GM18505 (cell line): Measurements from ENCODE around the gene MAVS.
"Not testable (repeated sequence)": the region's sequence is repeated elsewhere in the genome, so short reads cannot be mapped to it uniquely, and the experiment has no call there.

Experiments used
- ATAC-seq: cut with Tn5 transposase; IDR thresholded peaks from one replicate; pipeline ENCODE4 v1.9.1; 2021; ENCODE audit not compliant: unreplicated experiment
- POLR2A ChIP-seq: IDR thresholded peaks from 4 replicates; pipeline ENCODE4 v1.6.1; 2011; ENCODE audit warnings: borderline replicate concordance; ENCODE audit not compliant: insufficient read depth, insufficient read length; ENCODE audit errors: extremely low read depth

MAVS gene

GRCh38 chr20:3820901-3821727, 25.5 kb upstream of the MAVS start:
- no peak for ATAC-seq
- no peak for TF ChIP-seq POLR2A

GRCh38 chr20:3821996-3822395, 24.6 kb upstream of the MAVS start:
- no peak for TF ChIP-seq POLR2A

GRCh38 chr20:3823881-3824280, 22.8 kb upstream of the MAVS start:
- no peak for TF ChIP-seq POLR2A
- no peak for ATAC-seq

More at GRCh38 chr20:3821996-3822395, 24.6 kb upstream of the MAVS start:
- no peak for ATAC-seq

- ATAC-seq = no peak
- no peak for TF ChIP-seq POLR2A
These were observed 21.1 kb upstream of the MAVS start for GRCh38 chr20:3825526-3825925.

- TF ChIP-seq POLR2A = no peak
These were observed 20.2 kb upstream of the MAVS start for GRCh38 chr20:3826420-3826819.

GRCh38 chr20:3828798-3829197, 17.8 kb upstream of the MAVS start:
- no peak for ATAC-seq
- no peak for TF ChIP-seq POLR2A

More at GRCh38 chr20:3826420-3826819, 20.2 kb upstream of the MAVS start:
- ATAC-seq = no peak

GRCh38 chr20:3829891-3830290, 16.7 kb upstream of the MAVS start:
- ATAC-seq = not testable (repeated sequence)

- no peak for TF ChIP-seq POLR2A
- ATAC-seq = no peak
These were observed 10.5 kb upstream of the MAVS start for GRCh38 chr20:3836132-3836531.

- no peak for ATAC-seq
- TF ChIP-seq POLR2A = no peak
These were observed 7.3 kb upstream of the MAVS start for GRCh38 chr20:3839328-3839727.

GRCh38 chr20:3840201-3840600, 6.4 kb upstream of the MAVS start:
- ATAC-seq = not testable (repeated sequence)

- no peak for ATAC-seq
- TF ChIP-seq POLR2A = no peak
These were observed 4.2 kb upstream of the MAVS start for GRCh38 chr20:3842348-3842930.

GRCh38 chr20:3843490-3843889, 3.1 kb upstream of the MAVS start:
- no peak for ATAC-seq
- no peak for TF ChIP-seq POLR2A

- not testable (repeated sequence) for ATAC-seq
These were observed 2.5 kb upstream of the MAVS start for GRCh38 chr20:3843990-3844619.

GRCh38 chr20:3846378-3846739, 275 bp upstream of the MAVS start:
- no peak for ATAC-seq
- no peak for TF ChIP-seq POLR2A
